Astrocyte (in vitro differentiated cells and primary cell): ENCODE results near the gene HSF2.

Experiments
- EZH2 ChIP-seq: IDR thresholded peaks from 2 replicates; pipeline ENCODE4 v1.6.1; 2012; ENCODE audit warnings: mild to moderate bottlenecking, low read length, inconsistent platforms; ENCODE audit not compliant: insufficient read depth
- TF ChIP-seq, protein P1 (sequence below): IDR thresholded peaks from 2 replicates; pipeline ENCODE4 v1.5.1; 2011; ENCODE audit warnings: low read depth, mild to moderate bottlenecking, inconsistent platforms, low read length, moderate library complexity; ENCODE audit not compliant: insufficient read depth

DNA sequence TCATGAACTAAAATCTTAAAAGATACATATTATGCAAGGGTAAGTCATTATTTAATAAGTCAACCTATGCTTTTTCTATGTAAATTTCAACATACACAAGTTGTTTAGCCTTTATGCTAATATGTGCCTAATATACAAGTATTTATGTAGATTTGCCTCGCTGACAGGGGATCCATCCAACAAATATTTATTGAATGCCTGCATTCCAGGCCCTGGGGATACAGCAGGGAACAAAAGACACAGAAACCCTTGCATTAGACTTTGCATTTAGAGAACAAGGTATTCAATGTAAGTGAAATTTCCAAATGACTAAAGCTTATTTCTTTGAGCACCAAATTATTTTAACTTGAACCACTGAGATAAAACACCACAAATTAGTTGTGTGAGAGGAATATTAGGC, 53.1 kb downstream of the HSF2 start:
- TF ChIP-seq, protein P1, sequence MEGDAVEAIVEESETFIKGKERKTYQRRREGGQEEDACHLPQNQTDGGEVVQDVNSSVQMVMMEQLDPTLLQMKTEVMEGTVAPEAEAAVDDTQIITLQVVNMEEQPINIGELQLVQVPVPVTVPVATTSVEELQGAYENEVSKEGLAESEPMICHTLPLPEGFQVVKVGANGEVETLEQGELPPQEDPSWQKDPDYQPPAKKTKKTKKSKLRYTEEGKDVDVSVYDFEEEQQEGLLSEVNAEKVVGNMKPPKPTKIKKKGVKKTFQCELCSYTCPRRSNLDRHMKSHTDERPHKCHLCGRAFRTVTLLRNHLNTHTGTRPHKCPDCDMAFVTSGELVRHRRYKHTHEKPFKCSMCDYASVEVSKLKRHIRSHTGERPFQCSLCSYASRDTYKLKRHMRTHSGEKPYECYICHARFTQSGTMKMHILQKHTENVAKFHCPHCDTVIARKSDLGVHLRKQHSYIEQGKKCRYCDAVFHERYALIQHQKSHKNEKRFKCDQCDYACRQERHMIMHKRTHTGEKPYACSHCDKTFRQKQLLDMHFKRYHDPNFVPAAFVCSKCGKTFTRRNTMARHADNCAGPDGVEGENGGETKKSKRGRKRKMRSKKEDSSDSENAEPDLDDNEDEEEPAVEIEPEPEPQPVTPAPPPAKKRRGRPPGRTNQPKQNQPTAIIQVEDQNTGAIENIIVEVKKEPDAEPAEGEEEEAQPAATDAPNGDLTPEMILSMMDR, result no peak
- no peak for TF ChIP-seq EZH2
